ENCODE results near the gene INTS1.

Gene INTS1

DNA sequence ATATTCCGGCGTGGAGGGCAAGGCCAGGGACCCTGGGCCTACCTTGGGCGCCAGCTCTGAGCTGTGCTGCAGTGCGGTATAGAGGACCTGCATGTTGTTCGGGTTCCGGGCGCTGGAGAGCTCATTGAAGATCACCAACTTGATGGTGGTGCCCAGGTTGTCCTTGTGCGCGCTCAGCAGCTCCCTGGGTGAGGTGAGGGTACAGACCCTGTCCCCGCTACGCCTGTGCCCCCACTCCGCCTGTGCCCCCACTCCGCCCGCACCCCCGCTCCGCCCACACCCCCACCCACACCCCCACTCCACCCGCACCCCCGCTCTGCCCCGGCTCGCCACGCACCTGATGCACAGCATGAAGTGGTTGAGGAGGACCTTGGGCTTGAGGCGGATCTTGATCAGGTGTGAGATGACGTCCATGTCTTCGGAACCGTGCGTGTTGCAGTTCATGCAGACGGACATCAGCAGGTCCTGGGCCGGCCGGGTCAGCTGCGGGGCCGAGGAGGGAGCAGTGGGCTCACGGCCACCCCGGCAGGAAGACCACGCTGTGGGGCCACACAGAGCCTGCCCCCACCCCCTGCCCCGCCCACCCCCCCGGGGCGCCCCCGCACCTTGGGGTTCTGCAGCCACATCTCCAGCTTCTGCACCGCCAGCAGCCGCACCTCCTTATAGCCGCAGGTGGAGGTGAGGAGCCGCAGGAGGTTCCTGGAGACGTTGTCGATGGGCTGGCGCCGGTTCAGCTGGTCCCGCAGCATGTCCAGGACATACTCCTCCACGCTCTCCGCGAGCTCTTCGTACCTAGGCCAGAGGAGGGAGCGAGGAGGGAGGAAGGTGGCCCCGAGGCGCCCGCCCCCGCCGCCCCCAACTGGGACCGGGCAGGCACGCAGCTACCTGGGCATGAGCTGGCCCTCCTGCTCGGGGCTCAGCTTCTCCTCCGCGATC, 5.6 kb downstream of the INTS1 start:
- Histone ChIP-seq H3K4me3 (ENCODE audit: low read length) (no peak overlapping the region), H3K9me3 (ENCODE audit: control insufficient read depth, insufficient read depth, low read length) (no peaks in the 10 kb centered on the region), H3K4me2 (ENCODE audit: low read length) (no peak overlapping the region), H3K4me1 (ENCODE audit: control insufficient read depth, low read length) (peaks cover 19% of the 10 kb centered on the region), H4K20me1 (ENCODE audit: control insufficient read depth, insufficient read depth, low read depth, low read length) (peaks cover 26% of the 10 kb centered on the region), H3F3A (ENCODE audit: control insufficient read depth, insufficient read depth) (no peaks in the 10 kb centered on the region), H3K9me2 (replicated peaks; ENCODE audit: control insufficient read depth, low read length) (no peaks in the 10 kb centered on the region), H3K36me3 (ENCODE audit: control insufficient read depth, low read length) (peaks cover 89% of the 10 kb centered on the region), H3K27me3 (ENCODE audit: control insufficient read depth, low read length) (no peaks in the 10 kb centered on the region), H3K79me2 (ENCODE audit: control insufficient read depth, low read length) (peaks cover 30% of the 10 kb centered on the region), H3K27ac (ENCODE audit: low read depth, low read length) (no peak overlapping the region)
- no peak for TF ChIP-seq EZH2phosphoT487 (IDR thresholded peaks at IDR 0.05; ENCODE audit: borderline replicate concordance, low read length)
- TF ChIP-seq, protein P1, sequence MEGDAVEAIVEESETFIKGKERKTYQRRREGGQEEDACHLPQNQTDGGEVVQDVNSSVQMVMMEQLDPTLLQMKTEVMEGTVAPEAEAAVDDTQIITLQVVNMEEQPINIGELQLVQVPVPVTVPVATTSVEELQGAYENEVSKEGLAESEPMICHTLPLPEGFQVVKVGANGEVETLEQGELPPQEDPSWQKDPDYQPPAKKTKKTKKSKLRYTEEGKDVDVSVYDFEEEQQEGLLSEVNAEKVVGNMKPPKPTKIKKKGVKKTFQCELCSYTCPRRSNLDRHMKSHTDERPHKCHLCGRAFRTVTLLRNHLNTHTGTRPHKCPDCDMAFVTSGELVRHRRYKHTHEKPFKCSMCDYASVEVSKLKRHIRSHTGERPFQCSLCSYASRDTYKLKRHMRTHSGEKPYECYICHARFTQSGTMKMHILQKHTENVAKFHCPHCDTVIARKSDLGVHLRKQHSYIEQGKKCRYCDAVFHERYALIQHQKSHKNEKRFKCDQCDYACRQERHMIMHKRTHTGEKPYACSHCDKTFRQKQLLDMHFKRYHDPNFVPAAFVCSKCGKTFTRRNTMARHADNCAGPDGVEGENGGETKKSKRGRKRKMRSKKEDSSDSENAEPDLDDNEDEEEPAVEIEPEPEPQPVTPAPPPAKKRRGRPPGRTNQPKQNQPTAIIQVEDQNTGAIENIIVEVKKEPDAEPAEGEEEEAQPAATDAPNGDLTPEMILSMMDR (IDR thresholded peaks at IDR 0.05; ENCODE audit: low read depth, low read length, poor library complexity, severe bottlenecking): no peak

DNA sequence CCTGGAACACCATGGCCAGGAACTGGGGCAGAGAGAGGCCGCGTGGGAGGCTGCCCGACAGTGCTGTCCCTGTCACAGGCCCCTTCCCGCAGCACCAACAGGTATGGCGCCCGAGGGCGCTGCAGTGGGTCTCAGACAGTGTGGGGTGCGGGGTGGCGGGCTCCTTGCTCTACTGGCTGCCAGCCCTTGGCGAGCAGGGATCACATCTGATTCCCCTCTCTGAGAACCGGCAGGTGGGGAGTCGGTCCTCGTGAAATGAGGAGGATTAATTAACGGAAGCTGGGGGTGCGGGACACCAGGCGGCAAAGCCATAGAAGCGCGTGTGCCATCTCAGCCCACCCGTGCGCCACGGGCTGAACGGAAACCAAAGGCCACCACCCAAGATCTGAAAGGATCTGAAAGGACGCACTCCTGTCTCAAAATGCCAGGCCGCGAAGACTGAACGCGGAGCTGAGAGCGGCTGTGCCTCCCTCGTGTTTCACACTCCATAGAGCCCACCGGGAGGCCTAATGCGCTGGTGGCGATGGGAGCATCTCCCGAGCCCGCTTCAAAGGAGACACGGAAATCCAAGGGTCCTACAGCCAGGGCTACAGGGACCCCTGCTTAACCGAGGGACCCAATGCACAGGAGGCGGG, 6.8 kb downstream of the INTS1 start:
- no peak overlapping the region for H3K4me2 ChIP-seq (ENCODE audit: low read length)
- peaks cover 83% of the 10 kb centered on the region for H3K36me3 ChIP-seq (ENCODE audit: control insufficient read depth, low read length)
- H3F3A ChIP-seq (ENCODE audit: control insufficient read depth, insufficient read depth): no peaks in the 10 kb centered on the region
- peaks cover 8% of the 10 kb centered on the region for H3K4me1 ChIP-seq (ENCODE audit: control insufficient read depth, low read length)
- no peaks in the 10 kb centered on the region for H3K27me3 ChIP-seq (ENCODE audit: control insufficient read depth, low read length)
- TF ChIP-seq, protein P1 (IDR thresholded peaks at IDR 0.05; ENCODE audit: low read depth, low read length, poor library complexity, severe bottlenecking): no peak
- no peak for TF ChIP-seq EZH2phosphoT487 (IDR thresholded peaks at IDR 0.05; ENCODE audit: borderline replicate concordance, low read length)
- H3K79me2 ChIP-seq (ENCODE audit: control insufficient read depth, low read length): peaks cover 18% of the 10 kb centered on the region
- peaks cover 14% of the 10 kb centered on the region for H4K20me1 ChIP-seq (ENCODE audit: control insufficient read depth, insufficient read depth, low read depth, low read length)
- no peak overlapping the region for H3K4me3 ChIP-seq (ENCODE audit: low read length)
- no peaks in the 10 kb centered on the region for H3K9me3 ChIP-seq (ENCODE audit: control insufficient read depth, insufficient read depth, low read length)
- H3K9me2 ChIP-seq (replicated peaks; ENCODE audit: control insufficient read depth, low read length): no peaks in the 10 kb centered on the region
- no peak overlapping the region for H3K27ac ChIP-seq (ENCODE audit: low read depth, low read length)

DNA sequence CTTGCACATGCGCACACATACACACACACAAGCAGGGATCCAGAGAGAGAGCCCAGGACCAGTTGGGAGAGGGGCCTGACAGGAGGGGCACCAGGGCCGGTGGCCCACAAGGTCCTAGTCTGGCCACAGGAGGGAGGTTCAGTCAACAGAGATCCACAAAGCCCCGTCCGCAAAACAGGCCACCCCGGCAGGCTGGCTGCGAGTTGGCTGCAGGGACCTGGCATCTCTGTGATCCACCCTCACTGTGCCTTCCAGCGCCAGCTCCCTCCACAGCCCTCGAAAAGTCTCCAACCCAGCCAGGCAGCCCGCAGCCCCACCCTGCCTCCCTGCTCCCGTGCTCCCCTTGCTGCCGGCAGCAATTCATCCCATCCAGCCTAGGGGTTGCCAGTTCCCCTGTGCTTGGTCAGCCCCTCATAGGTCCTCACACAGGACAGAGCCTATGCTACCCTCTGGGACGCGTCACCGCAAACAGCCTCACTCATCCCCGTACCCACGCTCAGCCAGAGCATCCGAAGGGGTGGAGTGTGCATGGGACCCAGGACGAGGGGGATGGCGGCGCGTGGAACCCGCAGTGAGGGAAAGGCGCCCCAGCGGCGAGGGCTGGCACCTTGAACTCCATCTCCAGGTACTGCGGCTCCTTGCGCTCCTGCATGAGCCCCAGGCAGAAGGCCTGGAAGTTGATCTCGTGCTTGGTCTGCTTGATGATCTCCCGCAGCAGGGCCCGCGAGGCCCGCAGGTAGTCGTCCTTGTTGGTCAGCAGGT, 7.5 kb downstream of the INTS1 start:
- TF ChIP-seq EZH2phosphoT487 (IDR thresholded peaks at IDR 0.05; ENCODE audit: borderline replicate concordance, low read length): no peak
- TF ChIP-seq, protein P1 (IDR thresholded peaks at IDR 0.05; ENCODE audit: low read depth, low read length, poor library complexity, severe bottlenecking): no peak
- Histone ChIP-seq H3K4me2 (ENCODE audit: low read length) (no peak overlapping the region), H3K9me2 (replicated peaks; ENCODE audit: control insufficient read depth, low read length) (no peaks in the 10 kb centered on the region), H3K27ac (ENCODE audit: low read depth, low read length) (no peak overlapping the region), H4K20me1 (ENCODE audit: control insufficient read depth, insufficient read depth, low read depth, low read length) (peaks cover 11% of the 10 kb centered on the region), H3K36me3 (ENCODE audit: control insufficient read depth, low read length) (peaks cover 81% of the 10 kb centered on the region), H3K79me2 (ENCODE audit: control insufficient read depth, low read length) (peaks cover 11% of the 10 kb centered on the region), H3K27me3 (ENCODE audit: control insufficient read depth, low read length) (no peaks in the 10 kb centered on the region), H3K4me3 (ENCODE audit: low read length) (no peak overlapping the region), H3F3A (ENCODE audit: control insufficient read depth, insufficient read depth) (no peaks in the 10 kb centered on the region), H3K9me3 (ENCODE audit: control insufficient read depth, insufficient read depth, low read length) (no peaks in the 10 kb centered on the region), H3K4me1 (ENCODE audit: control insufficient read depth, low read length) (peaks cover 2% of the 10 kb centered on the region)
